ENCODE results near the gene TMEM140. TPM values are rescaled to one million over a fixed set of nuclear protein-coding genes. Genes with fewer than 3 reads are reported as not detected.
A peak's percentile ranks its signal among the peaks of the same experiment; 100 is the strongest.

Gene TMEM140
- total and polyA plus RNA-seq, 9 of the 15 experiments (the other 6 are each of a cell fraction or from before 2014, with no cell fraction given): 0.03 to 0.82 (median 0.23) TPM

DNA sequence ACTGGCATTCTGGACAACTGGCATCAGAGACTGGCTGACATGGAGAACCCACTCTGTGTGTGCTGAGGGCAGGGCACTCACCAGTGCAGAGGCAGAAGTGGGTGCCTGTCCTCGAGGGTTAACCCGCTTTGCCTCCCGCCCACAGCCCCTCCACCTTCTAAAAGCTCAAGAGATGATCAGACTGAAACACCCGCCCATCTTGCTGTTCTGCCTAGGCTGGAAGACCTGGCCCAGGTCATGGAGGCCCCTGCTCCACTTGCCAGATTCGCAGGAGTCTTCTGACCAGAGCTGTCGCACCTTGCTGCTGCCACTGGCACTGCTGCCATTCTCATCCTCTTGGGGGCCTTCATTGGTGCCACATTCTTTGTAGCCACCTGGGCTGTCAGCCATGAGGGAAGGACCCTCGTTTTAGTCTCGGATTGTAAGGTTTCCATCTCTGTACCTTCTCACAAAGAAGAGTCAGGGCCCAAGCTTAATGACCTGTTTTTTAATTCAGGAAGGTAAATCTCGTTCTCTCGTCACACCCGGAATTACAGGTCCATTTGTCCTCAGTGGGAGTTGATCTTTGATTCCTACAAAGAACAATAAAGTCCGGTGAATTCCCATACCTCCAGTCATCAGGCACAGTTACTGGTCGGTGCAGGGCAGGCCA, 20.7 kb downstream of the TMEM140 start (continued):
- TF ChIP-seq, protein P1, sequence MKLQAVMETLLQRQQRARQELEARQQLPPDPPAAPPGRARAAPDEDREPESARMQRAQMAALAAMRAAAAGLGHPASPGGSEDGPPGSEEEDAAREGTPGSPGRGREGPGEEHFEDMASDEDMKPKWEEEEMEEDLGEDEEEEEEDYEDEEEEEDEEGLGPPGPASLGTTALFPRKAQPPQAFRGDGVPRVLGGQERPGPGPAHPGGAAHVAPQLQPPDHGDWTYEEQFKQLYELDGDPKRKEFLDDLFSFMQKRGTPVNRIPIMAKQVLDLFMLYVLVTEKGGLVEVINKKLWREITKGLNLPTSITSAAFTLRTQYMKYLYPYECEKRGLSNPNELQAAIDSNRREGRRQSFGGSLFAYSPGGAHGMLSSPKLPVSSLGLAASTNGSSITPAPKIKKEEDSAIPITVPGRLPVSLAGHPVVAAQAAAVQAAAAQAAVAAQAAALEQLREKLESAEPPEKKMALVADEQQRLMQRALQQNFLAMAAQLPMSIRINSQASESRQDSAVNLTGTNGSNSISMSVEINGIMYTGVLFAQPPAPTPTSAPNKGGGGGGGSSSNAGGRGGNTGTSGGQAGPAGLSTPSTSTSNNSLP (IDR thresholded peaks at IDR 0.05; ENCODE audit: borderline replicate concordance, low read depth, low read length): no peak
- TF ChIP-seq NEUROD1 (IDR thresholded peaks at IDR 0.05; ENCODE audit: borderline replicate concordance, low read depth, low read length, partially characterized antibody) (no peak), MED1 (CRISPR knock-in tag; IDR thresholded peaks at IDR 0.05; ENCODE audit: borderline replicate concordance) (0 out of 2 replicates have a peak, but pooled peaks have one; percentile 18), E2F5 (CRISPR knock-in tag; IDR thresholded peaks at IDR 0.05) (0 out of 2 replicates have a peak, but pooled peaks have one; percentile 49), PHF20 (IDR thresholded peaks at IDR 0.05; ENCODE audit: partially characterized antibody) (no peak), MCM5 (IDR thresholded peaks at IDR 0.05; ENCODE audit: low read depth) (no peak), PRMT5 (CRISPR knock-in tag; IDR thresholded peaks at IDR 0.05) (no peak), MYBL2 (IDR thresholded peaks at IDR 0.05; ENCODE audit: low read depth) (no peak), MYBL2 (CRISPR knock-in tag; IDR thresholded peaks at IDR 0.05; ENCODE audit: borderline replicate concordance) (no peak), ZNF184 (CRISPR knock-in tag; IDR thresholded peaks at IDR 0.05) (no peak), ZC3H4 (CRISPR knock-in tag; IDR thresholded peaks at IDR 0.05; ENCODE audit: borderline replicate concordance) (0 out of 2 replicates have a peak, but pooled peaks have one; percentile 53), HDGF (IDR thresholded peaks at IDR 0.05) (no peak), SNRNP70 (optimal IDR thresholded peaks at IDR 0.05; ENCODE audit: low read depth, low read length) (no peak), POLR2A (conservative IDR thresholded peaks at IDR 0.05) (peak; percentile 30; the same call in 1 of the 2 replicates), SP1 (CRISPR knock-in tag; IDR thresholded peaks at IDR 0.05) (peak; percentile 57; the same call in 1 of the 2 replicates), CEBPG (CRISPR knock-in tag; IDR thresholded peaks at IDR 0.05) (0 out of 2 replicates have a peak, but pooled peaks have one; percentile 8), CEBPG (tag; conservative IDR thresholded peaks at IDR 0.05 in 1 of 2, IDR thresholded peaks at IDR 0.05 in 1 of 2) (no peak), ZBTB11 (CRISPR knock-in tag; IDR thresholded peaks at IDR 0.05) (no peak)
- TF ChIP-seq, protein P2, sequence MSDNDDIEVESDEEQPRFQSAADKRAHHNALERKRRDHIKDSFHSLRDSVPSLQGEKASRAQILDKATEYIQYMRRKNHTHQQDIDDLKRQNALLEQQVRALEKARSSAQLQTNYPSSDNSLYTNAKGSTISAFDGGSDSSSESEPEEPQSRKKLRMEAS (CRISPR knock-in tag; IDR thresholded peaks at IDR 0.05): no peak
- TF ChIP-seq, protein P3, sequence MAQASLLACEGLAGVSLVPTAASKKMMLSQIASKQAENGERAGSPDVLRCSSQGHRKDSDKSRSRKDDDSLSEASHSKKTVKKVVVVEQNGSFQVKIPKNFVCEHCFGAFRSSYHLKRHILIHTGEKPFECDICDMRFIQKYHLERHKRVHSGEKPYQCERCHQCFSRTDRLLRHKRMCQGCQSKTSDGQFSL (CRISPR knock-in tag; IDR thresholded peaks at IDR 0.05): no peak
- TF ChIP-seq, protein P3 (tag; IDR thresholded peaks at IDR 0.05): peak in 1 of 2 experiments; percentile 6; a peak in 1 of 4 replicates

All from K562 (cell line).